Nephron progenitor cell (in vitro differentiated cells): ENCODE data around the gene FBXL17.
A peak's percentile ranks its signal among the peaks of the same experiment; 100 is the strongest.

Source experiments
- DNase-seq: peaks from one replicate; pipeline ENCODE4 v3.0.0; 2021
- H3K27ac Mint-ChIP-seq: 2 replicates; pipeline ENCODE4 v1.8.0; 2021; ENCODE audit warnings: mild to moderate bottlenecking, moderate library complexity, mixed read lengths
- H3K27me3 Mint-ChIP-seq: 2 replicates; pipeline ENCODE4 v1.8.0; 2021; ENCODE audit warnings: mild to moderate bottlenecking, low read depth, mixed read lengths; ENCODE audit not compliant: poor library complexity
- H3K36me3 Mint-ChIP-seq: 2 replicates; pipeline ENCODE4 v1.8.0; 2021; ENCODE audit warnings: low read depth, mixed read lengths
- H3K4me1 Mint-ChIP-seq: 2 replicates; pipeline ENCODE4 v1.8.0; 2021; ENCODE audit warnings: mixed read lengths
- H3K4me3 Mint-ChIP-seq: 2 replicates; pipeline ENCODE4 v1.8.0; 2021; ENCODE audit warnings: mild to moderate bottlenecking, moderate library complexity, mixed read lengths
- H3K9me3 Mint-ChIP-seq: 2 replicates; pipeline ENCODE4 v1.8.0; 2021; ENCODE audit warnings: mild to moderate bottlenecking, moderate library complexity, mixed read lengths
- TF ChIP-seq, protein P1 (sequence below): fragments of 200-600 bp; sonication (generic); IDR thresholded peaks from 2 replicates; pipeline ENCODE4 v1.5.0; 2021; ENCODE audit warnings: antibody characterized with exemption

The FBXL17 gene

DNA sequence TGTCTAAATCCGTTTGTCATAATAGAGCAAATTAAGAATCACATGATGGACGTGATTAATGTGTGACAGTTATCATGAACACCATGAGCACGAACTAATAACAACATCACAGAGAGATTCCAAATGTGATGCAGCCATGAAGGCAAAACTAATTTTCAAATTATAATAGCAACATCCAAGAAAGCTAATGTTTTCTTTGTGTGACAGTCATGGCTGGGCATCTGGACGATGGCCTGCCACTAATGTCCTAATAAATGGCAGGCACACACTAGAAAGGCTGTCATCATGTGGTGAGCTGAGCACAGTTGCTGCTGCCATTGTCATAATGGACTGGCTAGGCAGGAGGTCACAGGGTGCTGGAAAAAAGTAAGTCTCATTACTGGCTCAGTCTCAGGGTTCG is 431.1 kb downstream of the FBXL17 start:
- no peaks in the 10 kb centered on the region for H3K27me3 Mint-ChIP-seq
- DNase-seq, result no peak
- peaks cover 35% of the 10 kb centered on the region for H3K4me1 Mint-ChIP-seq
- no peaks in the 10 kb centered on the region for H3K9me3 Mint-ChIP-seq
- peak overlapping the region; percentile 34 for H3K27ac Mint-ChIP-seq
- no peak overlapping the region for H3K4me3 Mint-ChIP-seq
- TF ChIP-seq, protein P1, sequence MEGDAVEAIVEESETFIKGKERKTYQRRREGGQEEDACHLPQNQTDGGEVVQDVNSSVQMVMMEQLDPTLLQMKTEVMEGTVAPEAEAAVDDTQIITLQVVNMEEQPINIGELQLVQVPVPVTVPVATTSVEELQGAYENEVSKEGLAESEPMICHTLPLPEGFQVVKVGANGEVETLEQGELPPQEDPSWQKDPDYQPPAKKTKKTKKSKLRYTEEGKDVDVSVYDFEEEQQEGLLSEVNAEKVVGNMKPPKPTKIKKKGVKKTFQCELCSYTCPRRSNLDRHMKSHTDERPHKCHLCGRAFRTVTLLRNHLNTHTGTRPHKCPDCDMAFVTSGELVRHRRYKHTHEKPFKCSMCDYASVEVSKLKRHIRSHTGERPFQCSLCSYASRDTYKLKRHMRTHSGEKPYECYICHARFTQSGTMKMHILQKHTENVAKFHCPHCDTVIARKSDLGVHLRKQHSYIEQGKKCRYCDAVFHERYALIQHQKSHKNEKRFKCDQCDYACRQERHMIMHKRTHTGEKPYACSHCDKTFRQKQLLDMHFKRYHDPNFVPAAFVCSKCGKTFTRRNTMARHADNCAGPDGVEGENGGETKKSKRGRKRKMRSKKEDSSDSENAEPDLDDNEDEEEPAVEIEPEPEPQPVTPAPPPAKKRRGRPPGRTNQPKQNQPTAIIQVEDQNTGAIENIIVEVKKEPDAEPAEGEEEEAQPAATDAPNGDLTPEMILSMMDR, result no peak
- no peaks in the 10 kb centered on the region for H3K36me3 Mint-ChIP-seq

DNA sequence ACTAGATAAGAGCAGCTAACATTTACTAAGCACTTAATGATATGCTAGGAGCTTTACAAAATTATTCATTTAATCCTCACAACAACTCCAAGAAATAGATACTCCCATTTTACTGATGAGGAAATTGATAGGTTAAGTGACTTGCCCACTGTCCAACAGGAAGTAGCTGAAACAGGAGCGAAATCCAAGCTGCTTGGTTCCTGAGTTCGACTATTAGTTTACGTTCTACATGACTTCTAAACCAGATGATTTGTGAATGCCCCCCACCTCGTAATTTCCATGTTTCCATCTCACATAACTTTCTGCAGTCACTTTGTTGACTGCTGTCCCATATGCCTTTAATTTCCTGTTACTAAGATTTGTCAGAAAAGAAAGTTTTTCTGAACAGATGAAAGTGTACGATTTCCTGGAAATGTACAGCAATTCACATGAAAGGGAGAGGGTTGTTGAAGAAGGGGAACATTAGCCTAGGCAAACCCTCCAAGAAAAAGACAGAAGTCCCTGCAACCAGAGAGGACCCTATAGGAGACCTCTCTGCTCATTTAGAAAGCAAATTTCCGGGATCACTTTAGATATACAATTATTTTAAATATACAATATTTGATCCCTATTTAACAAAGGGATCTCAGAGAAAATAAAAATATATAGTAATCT is 432.1 kb downstream of the FBXL17 start:
- no peak for DNase-seq
- Mint-ChIP-seq H3K9me3 (no peaks in the 10 kb centered on the region), H3K36me3 (no peaks in the 10 kb centered on the region), H3K4me3 (no peak overlapping the region), H3K4me1 (peaks cover 25% of the 10 kb centered on the region), H3K27ac (no peak overlapping the region), H3K27me3 (no peaks in the 10 kb centered on the region)
- TF ChIP-seq, protein P1, result no peak

DNA sequence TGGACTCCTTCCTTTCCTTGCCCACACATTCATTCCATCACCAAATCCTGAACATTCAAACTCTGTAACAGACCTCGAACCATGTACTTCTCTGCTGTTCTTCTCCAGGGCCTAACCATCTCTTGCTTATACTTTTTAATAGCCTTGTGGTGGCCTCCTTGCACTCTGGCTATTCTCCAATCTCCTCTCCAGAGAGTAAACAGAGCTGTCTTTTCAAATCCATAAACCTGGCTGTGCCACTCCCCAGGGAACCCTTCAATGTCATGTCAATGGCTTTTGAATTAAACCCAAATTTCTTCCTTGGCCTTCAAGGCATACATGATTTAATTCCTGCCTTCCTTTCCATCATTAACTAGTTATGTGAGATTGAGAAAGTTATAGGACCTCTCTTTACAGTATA is 433.5 kb downstream of the FBXL17 start:
- no peaks in the 10 kb centered on the region for H3K36me3 Mint-ChIP-seq
- H3K9me3 Mint-ChIP-seq, result no peaks in the 10 kb centered on the region
- no peak overlapping the region for H3K4me3 Mint-ChIP-seq
- no peak overlapping the region for H3K27ac Mint-ChIP-seq
- H3K27me3 Mint-ChIP-seq, result no peaks in the 10 kb centered on the region
- no peak for DNase-seq
- TF ChIP-seq, protein P1, result no peak
- peaks cover 19% of the 10 kb centered on the region for H3K4me1 Mint-ChIP-seq

DNA sequence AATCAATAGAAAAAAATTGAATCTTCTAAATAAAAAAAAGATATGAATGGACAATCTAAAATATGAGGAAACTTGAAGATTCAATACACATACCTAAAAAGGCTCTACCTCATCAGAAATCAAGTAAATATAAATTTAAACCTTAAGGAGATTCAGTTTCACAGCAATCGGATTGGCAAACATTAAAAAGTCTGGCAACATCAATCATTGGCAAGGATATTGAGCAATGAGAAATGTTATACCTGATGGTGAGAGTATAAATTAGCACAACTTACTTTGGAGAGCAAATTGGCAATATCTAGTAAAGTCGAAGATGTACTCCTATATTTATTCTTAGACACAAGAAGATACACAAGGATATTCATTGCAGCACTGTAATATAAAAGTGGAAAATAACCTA is 436.8 kb downstream of the FBXL17 start:
- no peaks in the 10 kb centered on the region for H3K27me3 Mint-ChIP-seq
- no peak for DNase-seq
- TF ChIP-seq, protein P1, result no peak
- H3K4me3 Mint-ChIP-seq, result no peak overlapping the region
- peaks cover 19% of the 10 kb centered on the region for H3K4me1 Mint-ChIP-seq
- H3K9me3 Mint-ChIP-seq, result no peaks in the 10 kb centered on the region
- no peaks in the 10 kb centered on the region for H3K36me3 Mint-ChIP-seq
- H3K27ac Mint-ChIP-seq, result no peak overlapping the region

DNA sequence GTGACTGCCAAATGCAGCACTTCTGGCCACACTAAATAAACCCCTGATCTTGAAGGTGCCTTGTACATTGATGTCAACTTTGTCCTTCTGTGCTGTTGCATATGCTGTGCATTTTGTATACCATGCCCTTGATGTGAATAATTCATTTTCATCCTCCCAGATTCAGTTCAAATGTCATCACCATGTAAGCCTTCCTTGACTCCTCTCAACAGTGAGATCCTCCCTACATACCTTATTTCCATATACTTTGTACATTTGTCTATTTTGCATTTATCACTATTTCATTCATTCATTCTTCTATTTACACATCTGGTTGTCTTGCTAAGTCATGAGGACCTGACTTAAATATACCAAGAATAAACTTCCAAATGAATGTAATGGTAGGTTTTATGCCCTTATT is 438.0 kb downstream of the FBXL17 start:
- Mint-ChIP-seq H3K36me3 (no peaks in the 10 kb centered on the region), H3K27me3 (no peaks in the 10 kb centered on the region), H3K9me3 (no peaks in the 10 kb centered on the region), H3K4me3 (no peak overlapping the region), H3K4me1 (peaks cover 13% of the 10 kb centered on the region), H3K27ac (no peak overlapping the region)
- TF ChIP-seq, protein P1, result no peak
- no peak for DNase-seq

DNA sequence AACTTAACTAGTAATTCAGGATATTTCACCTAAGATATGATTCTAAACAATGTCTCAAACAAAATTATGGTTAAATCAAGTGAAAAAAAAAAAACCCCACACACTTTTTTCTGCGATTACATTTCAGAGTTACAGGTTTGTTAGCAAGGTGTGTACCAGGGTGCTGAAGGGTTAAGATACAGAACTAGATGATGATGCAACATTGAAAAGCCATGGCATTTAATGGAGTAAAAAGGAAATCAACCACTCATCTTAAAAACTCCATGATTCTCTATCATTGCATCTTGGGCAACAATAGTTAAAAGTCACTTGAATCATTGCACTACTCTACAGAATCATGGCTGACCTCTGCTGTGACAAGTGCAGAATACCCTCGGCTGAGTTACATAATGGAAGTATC is 440.9 kb downstream of the FBXL17 start:
- TF ChIP-seq, protein P1, result no peak
- no peak overlapping the region for H3K4me3 Mint-ChIP-seq
- H3K27me3 Mint-ChIP-seq, result no peaks in the 10 kb centered on the region
- H3K9me3 Mint-ChIP-seq, result no peaks in the 10 kb centered on the region
- no peak for DNase-seq
- no peak overlapping the region for H3K27ac Mint-ChIP-seq
- H3K36me3 Mint-ChIP-seq, result no peaks in the 10 kb centered on the region
- peaks cover 27% of the 10 kb centered on the region for H3K4me1 Mint-ChIP-seq
